Suprapubic skin (tissue), 4 donors: ENCODE results near the gene ZDHHC1.

ENCODE experiments used
- POLR2A ChIP-seq, 2 donors: fragments of 450-650 bp; IDR thresholded peaks; one replicate each; pipeline ENCODE4 v1.6.1; 2017; ENCODE audit warnings: antibody characterized with exemption in 2 of 2, mild to moderate bottlenecking in 2 of 2, moderate library complexity in 2 of 2
- POLR2AphosphoS5 ChIP-seq, 3 donors: sonication (generic); formaldehyde crosslinking; IDR thresholded peaks; one replicate each; pipeline ENCODE4 v1.6.1; 2017; ENCODE audit warnings: antibody characterized with exemption in 3 of 3
- TF ChIP-seq, protein P1 (sequence below), 2 donors: fragments of 200-600 bp in 1 of 2; fragments of 450-650 bp in 1 of 2; sonication (generic) in 1 of 2; IDR thresholded peaks; one replicate each; pipeline ENCODE4 v1.5.1; 2016 to 2019; ENCODE audit warnings: antibody characterized with exemption in 2 of 2, mild to moderate bottlenecking in 1 of 2, moderate library complexity in 1 of 2

DNA sequence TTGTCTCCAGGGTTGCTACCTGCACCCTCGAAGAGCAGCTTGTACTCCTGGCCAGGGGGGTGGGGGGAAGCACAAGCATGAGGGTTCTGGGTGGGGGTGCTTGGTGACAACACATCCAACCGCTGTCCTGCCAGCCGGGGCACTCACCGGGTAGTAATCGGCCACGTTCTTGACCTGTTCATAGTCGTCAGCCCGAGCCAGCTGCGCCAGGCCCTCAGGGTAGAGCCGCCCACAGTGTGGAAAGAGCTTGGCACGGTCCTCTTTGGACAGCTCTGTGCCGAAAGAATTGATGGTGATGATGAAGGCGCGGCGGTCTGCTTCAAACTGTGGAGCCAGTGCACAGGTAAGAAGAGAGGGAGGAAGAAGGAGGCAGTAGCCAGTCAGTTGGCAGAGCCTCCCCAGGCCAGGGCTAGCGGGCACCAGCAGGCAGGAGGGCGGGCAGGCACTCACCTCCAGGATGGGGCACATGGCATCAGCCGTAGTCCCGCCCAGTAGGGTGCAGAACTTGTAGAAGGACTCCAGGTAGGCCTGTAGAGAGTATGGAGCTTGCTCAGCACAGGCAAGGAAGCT is 22.6 kb upstream of the ZDHHC1 start:
- no peak for TF ChIP-seq POLR2AphosphoS5 (IDR thresholded peaks at IDR 0.05)
- TF ChIP-seq, protein P1, sequence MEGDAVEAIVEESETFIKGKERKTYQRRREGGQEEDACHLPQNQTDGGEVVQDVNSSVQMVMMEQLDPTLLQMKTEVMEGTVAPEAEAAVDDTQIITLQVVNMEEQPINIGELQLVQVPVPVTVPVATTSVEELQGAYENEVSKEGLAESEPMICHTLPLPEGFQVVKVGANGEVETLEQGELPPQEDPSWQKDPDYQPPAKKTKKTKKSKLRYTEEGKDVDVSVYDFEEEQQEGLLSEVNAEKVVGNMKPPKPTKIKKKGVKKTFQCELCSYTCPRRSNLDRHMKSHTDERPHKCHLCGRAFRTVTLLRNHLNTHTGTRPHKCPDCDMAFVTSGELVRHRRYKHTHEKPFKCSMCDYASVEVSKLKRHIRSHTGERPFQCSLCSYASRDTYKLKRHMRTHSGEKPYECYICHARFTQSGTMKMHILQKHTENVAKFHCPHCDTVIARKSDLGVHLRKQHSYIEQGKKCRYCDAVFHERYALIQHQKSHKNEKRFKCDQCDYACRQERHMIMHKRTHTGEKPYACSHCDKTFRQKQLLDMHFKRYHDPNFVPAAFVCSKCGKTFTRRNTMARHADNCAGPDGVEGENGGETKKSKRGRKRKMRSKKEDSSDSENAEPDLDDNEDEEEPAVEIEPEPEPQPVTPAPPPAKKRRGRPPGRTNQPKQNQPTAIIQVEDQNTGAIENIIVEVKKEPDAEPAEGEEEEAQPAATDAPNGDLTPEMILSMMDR (IDR thresholded peaks at IDR 0.05): no peak
- no peak for TF ChIP-seq POLR2A (IDR thresholded peaks at IDR 0.05)
